Measurements from ENCODE around the gene BDKRB2.

BDKRB2 gene

DNA sequence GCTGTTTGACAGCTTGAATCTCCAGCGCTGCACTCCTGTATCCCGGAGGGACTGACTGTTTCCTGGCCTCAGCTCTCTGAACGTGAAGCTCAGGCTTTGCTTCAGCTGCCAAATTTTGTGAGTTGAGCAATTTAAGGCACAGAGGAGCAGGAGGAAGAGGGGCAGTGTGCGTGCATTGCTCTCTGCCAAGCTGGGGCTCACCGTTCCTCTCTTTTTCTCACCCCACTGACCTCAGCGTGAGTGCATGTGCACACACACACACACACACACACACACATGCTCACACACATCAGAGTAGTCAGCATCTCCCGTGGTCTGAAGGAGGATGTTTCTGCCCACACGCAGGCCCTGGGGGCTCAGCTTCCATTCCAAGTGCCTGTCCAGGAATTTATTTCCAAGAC lies 27.8 kb upstream of the BDKRB2 start:
- DNase-seq (ENCODE audit: low read depth in 3 of 3): no peak

DNA sequence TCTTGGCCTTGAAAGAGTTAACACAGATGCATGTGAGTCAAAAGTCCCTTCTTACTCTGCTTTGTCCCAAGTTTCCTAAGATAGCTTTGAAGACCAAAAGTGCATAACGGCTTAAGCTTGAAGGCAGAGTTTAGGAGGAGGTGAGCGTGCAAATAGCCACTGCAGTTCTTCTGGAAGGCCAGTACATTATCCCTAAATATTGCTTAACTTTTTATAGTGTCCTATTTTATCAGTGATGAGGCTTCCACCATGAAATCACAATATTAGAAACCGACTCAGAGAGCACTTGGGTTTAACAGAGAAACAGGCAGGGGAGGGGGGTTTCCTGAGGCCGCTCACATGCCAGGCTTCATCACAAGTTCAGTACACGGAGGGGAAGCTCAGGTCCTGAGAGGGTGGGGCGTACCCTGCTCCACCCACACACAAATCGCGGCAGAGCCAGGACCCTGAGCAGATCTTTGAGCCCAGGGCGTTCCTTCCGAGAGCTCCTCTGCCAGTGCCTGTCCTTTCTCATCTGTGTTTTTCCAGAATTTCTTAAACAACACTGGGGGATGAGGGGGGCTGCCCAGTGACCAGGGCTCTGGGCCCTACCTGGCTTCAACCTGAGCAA lies 26.8 kb upstream of the BDKRB2 start:
- DNase-seq (ENCODE audit: low read depth in 3 of 3): no peak

DNA sequence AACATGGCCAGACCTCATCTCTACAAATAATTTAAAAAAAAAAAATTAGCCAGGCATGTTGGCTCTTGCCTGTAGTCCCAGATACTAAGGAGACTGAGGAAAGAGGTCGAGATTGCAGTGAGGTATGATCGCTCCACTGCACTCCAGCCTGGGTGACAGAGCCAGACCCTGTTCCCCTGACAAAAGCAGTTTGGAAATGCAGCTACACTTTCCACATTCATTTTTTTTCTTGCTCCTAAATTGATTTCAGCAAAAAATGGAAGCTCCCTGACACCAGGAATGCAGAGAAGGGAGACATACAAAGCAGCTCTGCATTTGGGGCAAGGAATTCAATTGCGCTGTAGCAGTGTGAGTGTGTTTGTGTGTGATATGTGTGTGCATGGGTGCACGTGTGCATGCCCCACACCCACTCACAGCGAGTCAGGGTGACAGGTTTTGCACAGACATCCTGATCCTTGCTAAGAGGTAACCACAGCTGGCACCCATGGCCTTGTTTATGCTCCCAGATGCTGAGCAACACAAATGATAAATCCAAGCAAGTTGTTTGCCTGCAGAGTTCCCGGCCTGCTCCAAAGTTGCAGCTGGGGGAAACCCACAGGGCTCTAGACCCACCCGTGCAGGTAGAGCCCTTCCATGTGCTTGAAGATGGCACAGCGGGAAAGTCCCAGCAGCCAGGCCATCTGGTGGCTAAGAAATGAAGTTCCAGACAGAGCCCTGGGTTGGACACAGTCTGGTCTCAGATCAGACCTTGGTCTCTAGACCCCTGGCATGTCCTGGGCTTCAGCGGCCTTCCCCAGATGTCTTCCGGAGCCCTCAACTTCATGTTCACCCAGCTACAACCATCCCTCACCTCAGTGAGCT lies 25.9 kb upstream of the BDKRB2 start:
- no peak for DNase-seq (ENCODE audit: low read depth in 3 of 3)

DNA sequence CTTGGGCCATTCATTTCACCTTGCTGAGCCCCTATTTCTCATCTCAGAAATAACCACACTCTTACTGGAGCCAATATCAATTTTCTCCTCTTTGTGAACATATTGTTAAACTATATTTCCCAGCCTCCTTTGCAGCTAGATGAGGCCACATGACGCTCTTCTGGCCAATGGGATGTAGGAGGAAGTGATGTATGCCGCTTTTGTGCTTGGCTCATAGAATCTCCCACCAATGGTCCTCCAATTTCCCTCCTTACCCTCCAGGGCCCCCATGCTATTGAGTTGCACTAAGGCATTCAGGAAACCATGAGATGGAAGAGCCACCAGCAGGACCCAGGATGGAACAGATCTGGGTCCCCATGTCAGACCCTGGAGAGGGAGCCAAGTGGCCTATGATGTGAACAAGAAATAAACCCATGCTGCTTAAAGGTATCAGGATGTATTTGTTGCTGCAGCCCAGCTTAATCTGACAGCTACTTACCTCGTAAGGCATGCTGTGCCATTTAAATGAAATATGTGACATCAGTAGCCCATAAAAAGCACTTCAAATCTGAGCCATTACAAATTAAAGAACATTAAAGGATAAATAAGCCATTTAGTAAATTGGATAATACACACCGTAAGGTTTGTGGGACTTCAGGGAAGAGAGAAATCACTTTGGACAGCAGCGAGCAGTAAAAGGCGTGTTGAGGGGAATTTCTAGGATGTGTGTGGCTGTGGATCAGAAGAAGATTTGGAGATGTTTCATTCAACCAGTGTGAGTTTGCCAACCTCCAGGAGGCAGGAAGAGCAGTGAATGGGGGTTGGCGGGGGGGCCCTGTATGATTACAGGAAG lies 24.4 kb upstream of the BDKRB2 start:
- DNase-seq (ENCODE audit: low read depth in 3 of 3): no peak

- DNase-seq (ENCODE audit: low read depth in 3 of 3): no peak
These were observed 23.2 kb upstream of the BDKRB2 start for GRCh38 chr14:96181186-96182056.

DNA sequence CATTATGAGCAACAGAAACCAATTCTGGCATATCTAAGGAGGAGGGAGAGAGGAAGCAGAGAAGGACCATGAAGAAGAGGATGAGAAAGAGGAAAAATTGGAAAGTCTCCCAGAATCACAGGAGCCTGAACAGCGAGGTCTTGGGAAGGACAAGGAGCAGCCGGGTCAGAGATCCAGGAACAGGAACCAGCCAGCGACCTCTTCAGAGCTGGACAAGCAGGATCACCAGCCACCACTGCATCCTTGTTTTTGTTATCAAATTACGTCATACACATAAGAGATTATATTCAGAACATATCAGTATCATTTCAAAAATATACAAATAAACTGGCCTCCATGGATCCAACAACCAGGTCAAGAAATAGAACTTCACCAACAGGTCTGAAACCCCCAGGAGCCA lies 22.1 kb upstream of the BDKRB2 start:
- DNase-seq (ENCODE audit: low read depth in 3 of 3): no peak

- DNase-seq (ENCODE audit: low read depth in 3 of 3): no peak
These were observed 19.9 kb upstream of the BDKRB2 start for GRCh38 chr14:96184737-96185136.

DNA sequence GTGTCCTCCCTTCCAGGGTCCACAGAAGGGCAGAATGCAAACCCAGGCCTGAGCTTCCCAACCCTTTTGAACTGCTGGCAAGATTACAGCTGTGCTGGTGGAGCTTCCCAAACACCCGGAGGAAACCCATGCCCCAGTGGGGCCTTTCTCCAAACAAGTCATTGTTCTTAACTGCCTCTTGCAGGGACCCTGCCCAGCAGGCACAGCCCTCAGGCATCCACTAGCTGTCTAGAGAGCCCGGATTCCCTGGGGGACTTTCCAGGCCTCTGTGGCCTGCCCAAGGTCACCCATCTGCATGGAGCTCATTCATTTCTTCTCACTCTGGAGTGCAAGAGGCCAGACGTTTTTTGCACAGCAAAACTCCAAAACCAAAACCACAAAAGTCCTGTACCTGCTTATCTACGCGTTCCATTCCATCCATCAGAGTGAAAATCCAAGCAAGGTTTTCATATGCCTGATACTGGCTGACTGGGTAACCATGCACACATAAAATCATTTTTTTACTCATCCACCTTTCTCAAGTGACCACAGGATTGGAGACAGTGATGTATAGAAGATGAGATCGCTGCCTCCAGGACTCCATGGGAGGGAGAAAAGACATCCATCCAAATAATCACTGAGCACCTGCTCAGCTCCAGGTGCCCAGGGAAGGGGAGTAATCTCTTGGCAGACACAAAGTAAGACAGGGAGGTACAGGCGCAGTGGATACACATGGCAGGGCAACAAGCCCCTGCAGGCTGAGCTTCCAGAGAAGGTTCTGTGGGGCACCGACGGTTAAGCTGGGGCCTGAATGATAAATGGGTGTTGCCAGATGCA lies 17.2 kb upstream of the BDKRB2 start:
- no peak for DNase-seq (ENCODE audit: low read depth in 3 of 3)

DNA sequence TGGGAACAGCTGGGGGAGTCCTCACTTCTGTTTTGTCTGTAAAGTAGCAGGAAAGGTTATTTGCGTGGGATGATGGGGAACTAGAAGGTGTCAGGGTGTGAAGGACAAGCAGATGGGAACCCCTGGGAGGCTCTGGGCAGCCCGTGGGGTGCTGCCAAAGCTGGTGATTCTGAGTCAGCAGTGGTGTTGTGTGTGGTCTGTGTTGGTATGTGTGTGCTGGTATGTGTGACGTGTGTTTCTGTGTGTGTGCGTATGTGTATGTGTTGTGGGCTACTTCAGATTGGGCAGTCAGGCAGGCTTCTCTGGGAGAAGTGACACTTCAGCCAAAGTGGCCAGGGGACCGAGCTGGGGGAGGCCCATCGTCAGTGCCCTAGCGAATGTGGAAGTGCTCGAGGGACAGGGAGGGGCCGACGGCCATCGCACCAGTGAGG lies 15.3 kb upstream of the BDKRB2 start:
- DNase-seq (ENCODE audit: low read depth in 3 of 3): no peak

DNA sequence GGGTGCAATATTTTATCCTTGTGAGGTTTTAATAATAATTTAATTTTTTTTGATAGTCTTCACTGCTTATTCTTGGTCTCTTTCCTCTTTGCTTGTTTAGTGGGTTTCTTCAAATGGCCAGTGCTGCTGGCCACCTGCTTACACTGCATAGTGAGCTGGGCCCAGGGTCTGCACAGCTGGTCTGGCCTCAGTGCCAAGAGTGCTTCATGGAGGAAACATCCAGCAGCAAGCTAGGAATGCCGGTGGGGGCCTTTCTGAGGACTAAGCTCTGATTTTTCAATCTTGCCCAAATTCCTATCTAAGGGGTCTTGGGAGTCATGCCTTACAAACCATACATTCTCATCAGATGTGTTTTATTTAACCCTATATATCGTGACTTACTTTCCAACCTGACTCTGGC lies 13.3 kb upstream of the BDKRB2 start:
- DNase-seq (ENCODE audit: low read depth in 3 of 3): no peak

- no peak for DNase-seq (ENCODE audit: low read depth in 3 of 3)
These were observed 12.7 kb upstream of the BDKRB2 start for GRCh38 chr14:96191841-96192462.

GRCh38 chr14:96192975-96193805 lies 11.4 kb upstream of the BDKRB2 start:
- DNase-seq (ENCODE audit: low read depth in 3 of 3): no peak

- DNase-seq (ENCODE audit: low read depth in 3 of 3): no peak
These were observed 10.4 kb upstream of the BDKRB2 start for GRCh38 chr14:96194262-96194656.

DNA sequence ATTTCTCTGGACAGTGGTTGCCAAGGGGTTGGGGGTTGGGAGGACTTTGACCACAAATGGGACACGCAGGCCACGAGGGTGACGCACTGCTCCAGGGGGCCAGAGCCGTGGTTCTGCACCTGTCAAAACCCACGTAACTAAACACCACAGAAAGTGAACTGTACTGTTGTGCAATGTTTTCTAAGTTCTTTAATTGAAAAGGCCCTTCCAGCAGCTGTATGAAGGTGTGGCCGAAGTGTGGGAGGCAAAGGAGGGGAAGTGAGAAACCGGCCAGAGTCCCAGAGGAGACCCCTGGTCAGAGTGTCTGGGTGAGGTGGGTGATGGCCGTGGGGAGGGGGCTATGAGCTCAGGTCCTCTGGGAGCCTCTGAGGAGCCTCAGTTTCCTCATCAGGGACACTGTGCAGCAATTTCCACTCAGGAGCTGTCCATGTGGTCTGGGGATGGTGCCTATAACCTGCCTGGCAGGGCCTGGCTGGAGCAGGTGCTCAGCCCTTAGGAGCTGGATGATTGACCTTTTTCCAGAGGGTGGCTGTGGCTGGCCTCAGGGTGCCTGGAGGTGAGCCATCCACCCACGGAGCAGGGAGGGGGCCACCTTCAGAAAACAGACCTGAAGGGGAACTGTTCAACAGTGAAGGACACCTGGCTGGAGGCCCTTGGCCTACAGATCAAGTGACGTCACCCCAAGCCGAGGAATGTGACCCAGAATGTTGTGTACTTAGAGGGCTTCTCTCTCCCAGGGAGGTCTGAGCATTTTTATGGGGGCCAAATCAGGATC lies 9.8 kb upstream of the BDKRB2 start:
- DNase-seq (ENCODE audit: low read depth in 3 of 3): no peak

DNA sequence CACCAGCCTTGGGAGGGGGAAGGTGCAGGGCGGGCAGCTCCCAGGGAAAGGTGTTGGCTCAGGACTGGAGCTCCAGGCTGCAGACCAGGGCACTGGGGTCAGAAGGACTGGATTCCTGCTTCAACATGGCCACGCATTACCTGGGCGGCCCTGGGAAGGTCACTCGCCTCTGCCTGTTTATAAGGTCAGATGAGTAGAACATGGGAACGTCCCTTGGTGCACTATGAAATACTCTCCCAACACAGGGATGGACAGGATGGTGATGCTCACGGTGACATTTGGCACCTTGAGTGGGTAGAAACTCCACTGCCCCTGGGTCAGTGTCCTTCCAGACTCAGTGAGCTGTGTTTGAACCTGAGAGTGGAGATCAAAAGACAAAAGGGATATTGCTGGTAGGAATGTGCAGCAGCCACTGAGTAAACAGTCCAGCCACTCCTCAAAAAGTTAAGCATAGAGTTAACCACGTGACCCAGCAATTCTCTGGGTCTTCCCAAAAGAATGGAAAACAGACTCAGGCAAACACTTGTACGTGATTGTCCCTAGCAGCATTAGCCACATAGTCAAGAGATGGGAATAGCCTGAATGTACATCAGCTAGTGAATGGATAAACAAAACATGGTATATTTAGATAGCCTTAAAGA lies 9.1 kb upstream of the BDKRB2 start:
- DNase-seq (ENCODE audit: low read depth in 3 of 3): no peak

DNA sequence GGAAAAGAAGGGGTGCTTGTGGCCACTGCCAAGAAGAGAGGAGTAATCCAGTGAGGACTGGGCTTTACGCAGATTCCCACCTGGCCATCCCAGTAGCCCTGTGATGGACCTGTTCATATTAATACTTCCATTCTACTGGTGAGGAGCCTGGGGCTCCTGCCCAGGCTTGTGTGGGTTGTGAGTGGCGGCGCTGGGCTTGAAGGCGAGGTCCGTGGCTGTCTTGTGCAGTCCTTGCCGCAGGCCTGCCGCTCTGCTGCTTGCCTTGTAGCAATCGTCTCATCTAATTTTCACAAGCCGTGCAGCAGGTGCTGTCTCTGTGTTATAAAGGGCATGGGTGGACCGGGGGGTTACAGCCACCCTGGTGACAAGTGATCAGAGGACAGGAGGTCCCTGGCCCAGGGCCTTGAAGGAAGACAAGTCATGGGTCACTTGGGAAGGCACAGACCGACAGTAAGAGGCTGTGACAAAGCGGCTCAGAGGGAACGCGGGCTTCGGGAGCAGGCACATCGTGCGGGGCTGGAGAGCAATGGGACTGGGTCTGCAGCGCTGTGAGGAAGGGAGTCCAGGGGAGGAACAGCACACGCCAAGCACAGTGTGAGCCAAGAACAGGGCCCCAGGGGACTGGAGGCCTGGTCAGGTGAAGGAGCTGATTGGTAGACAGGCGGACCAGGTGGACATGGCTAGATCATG lies 7.3 kb upstream of the BDKRB2 start:
- no peak for DNase-seq (ENCODE audit: low read depth in 3 of 3)

DNA sequence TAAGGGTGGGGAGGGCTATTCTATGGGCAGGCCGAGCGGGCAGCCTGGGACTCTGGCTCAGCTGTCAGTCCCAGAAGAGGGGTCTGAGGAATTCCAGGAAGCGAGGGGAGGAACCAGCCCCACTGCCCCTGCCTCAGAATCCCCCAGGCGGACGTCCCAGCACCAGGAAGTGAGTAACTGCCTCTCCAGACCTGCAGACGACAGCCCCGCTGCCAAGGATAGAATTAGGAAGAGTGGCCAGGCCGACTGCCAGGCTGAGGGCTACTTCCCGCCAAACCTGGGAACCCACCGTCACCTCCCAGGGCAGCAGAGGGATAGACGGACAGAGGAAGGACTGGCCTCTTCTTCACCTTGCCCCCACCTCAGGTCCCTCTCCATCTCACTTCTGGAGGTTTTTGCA lies 6.7 kb upstream of the BDKRB2 start:
- no peak for DNase-seq (ENCODE audit: low read depth in 3 of 3)
